Activated CD4-positive, alpha-beta T cell treated with anti-CD3 and anti-CD28 coated beads for 4 hours (primary cell): ENCODE data around the gene ST3GAL6.

Source experiments
- DNase-seq, 2 donors: peaks; one replicate each; pipeline ENCODE4 v3.0.0-alpha.2; 2020

The ST3GAL6 gene

GRCh38 chr3:98741121-98741716 is 21.9 kb upstream of the ST3GAL6 start:
- DNase-seq: no peak

GRCh38 chr3:98743071-98743470 is 20.1 kb upstream of the ST3GAL6 start:
- DNase-seq: no peak

GRCh38 chr3:98744283-98744682 is 18.9 kb upstream of the ST3GAL6 start:
- DNase-seq: no peak

GRCh38 chr3:98745718-98746117 is 17.4 kb upstream of the ST3GAL6 start:
- DNase-seq: no peak

GRCh38 chr3:98746122-98746521 is 17.0 kb upstream of the ST3GAL6 start:
- no peak for DNase-seq

- no peak for DNase-seq
Observed at GRCh38 chr3:98746882-98747281, 16.3 kb upstream of the ST3GAL6 start.

- no peak for DNase-seq
Observed at GRCh38 chr3:98750276-98750919, 12.7 kb upstream of the ST3GAL6 start.

- no peak for DNase-seq
Observed at GRCh38 chr3:98754483-98754882, 8.7 kb upstream of the ST3GAL6 start.

- DNase-seq: no peak
Observed at GRCh38 chr3:98755601-98756000, 7.5 kb upstream of the ST3GAL6 start.

- DNase-seq: no peak
Observed at GRCh38 chr3:98759629-98760028, 3.5 kb upstream of the ST3GAL6 start.

- no peak for DNase-seq
Observed at GRCh38 chr3:98761643-98762229, 1.4 kb upstream of the ST3GAL6 start.

GRCh38 chr3:98763819-98764418 is 779 bp downstream of the ST3GAL6 start:
- DNase-seq: no peak

GRCh38 chr3:98764472-98764884 is 1.3 kb downstream of the ST3GAL6 start:
- DNase-seq: no peak

- no peak for DNase-seq
Observed at GRCh38 chr3:98765721-98766120, 2.6 kb downstream of the ST3GAL6 start.

- DNase-seq: no peak
Observed at GRCh38 chr3:98766924-98767323, 3.8 kb downstream of the ST3GAL6 start.

GRCh38 chr3:98768961-98769360 is 5.8 kb downstream of the ST3GAL6 start:
- DNase-seq: no peak

GRCh38 chr3:98769448-98769847 is 6.3 kb downstream of the ST3GAL6 start:
- DNase-seq: no peak

- DNase-seq: no peak
Observed at GRCh38 chr3:98770261-98771039, 7.3 kb downstream of the ST3GAL6 start.

- DNase-seq: no peak
Observed at GRCh38 chr3:98772022-98772421, 8.9 kb downstream of the ST3GAL6 start.

GRCh38 chr3:98775459-98776139 is 12.5 kb downstream of the ST3GAL6 start:
- DNase-seq: no peak

GRCh38 chr3:98776140-98776493 is 13.0 kb downstream of the ST3GAL6 start:
- DNase-seq: no peak

- DNase-seq: no peak
Observed at GRCh38 chr3:98777286-98777685, 14.1 kb downstream of the ST3GAL6 start.

GRCh38 chr3:98777801-98778220 is 14.7 kb downstream of the ST3GAL6 start:
- no peak for DNase-seq
